ENCODE results near the gene CFAP52. TPM values are rescaled to one million over a fixed set of nuclear protein-coding genes. Genes with fewer than 3 reads are reported as not detected.
"Not testable (repeated sequence)": the region's sequence is repeated elsewhere in the genome, so short reads cannot be mapped to it uniquely, and the experiment has no call there.

Gene CFAP52
- total RNA-seq, 1 experiment from 2014 or later = not detected

GRCh38 chr17:9587969-9588656 is 11.7 kb downstream of the CFAP52 start:
- Histone ChIP-seq H3K36me3 (ENCODE audit: insufficient read depth, low read length) (no peaks in the 10 kb centered on the region), H3K4me3 (ENCODE audit: low read length) (no peak overlapping the region), H3K4me2 (ENCODE audit: low read depth, low read length, poor library complexity, severe bottlenecking) (no peak overlapping the region), H3K9me3 (ENCODE audit: low read length) (no peaks in the 10 kb centered on the region), H3K4me1 (ENCODE audit: low read length) (no peaks in the 10 kb centered on the region), H2AFZ (ENCODE audit: low read length) (no peak overlapping the region), H3K27ac (ENCODE audit: low read length) (no peak overlapping the region), H3K79me2 (ENCODE audit: low read length) (no peaks in the 10 kb centered on the region), H3K27me3 (ENCODE audit: low read length) (no peaks in the 10 kb centered on the region), H3K9me2 (replicated peaks; ENCODE audit: insufficient read depth, low read length) (no peaks in the 10 kb centered on the region), H4K20me1 (ENCODE audit: insufficient read depth, low read depth, low read length) (no peaks in the 10 kb centered on the region), H3K9ac (ENCODE audit: low read length) (no peak overlapping the region)
- DNase-seq = no peak

GRCh38 chr17:9594065-9594464 is 17.6 kb downstream of the CFAP52 start:
- Histone ChIP-seq H4K20me1 (ENCODE audit: insufficient read depth, low read depth, low read length) (no peaks in the 10 kb centered on the region), H3K4me1 (ENCODE audit: low read length) (no peaks in the 10 kb centered on the region), H3K9me3 (ENCODE audit: low read length) (no peaks in the 10 kb centered on the region), H3K4me3 (ENCODE audit: low read length) (no peak overlapping the region), H3K27ac (ENCODE audit: low read length) (no peak overlapping the region), H3K4me2 (ENCODE audit: low read depth, low read length, poor library complexity, severe bottlenecking) (no peak overlapping the region), H3K27me3 (ENCODE audit: low read length) (no peaks in the 10 kb centered on the region), H3K36me3 (ENCODE audit: insufficient read depth, low read length) (no peaks in the 10 kb centered on the region), H3K9ac (ENCODE audit: low read length) (no peak overlapping the region), H2AFZ (ENCODE audit: low read length) (no peak overlapping the region), H3K79me2 (ENCODE audit: low read length) (no peaks in the 10 kb centered on the region), H3K9me2 (replicated peaks; ENCODE audit: insufficient read depth, low read length) (no peaks in the 10 kb centered on the region)
- DNase-seq = no peak

DNA sequence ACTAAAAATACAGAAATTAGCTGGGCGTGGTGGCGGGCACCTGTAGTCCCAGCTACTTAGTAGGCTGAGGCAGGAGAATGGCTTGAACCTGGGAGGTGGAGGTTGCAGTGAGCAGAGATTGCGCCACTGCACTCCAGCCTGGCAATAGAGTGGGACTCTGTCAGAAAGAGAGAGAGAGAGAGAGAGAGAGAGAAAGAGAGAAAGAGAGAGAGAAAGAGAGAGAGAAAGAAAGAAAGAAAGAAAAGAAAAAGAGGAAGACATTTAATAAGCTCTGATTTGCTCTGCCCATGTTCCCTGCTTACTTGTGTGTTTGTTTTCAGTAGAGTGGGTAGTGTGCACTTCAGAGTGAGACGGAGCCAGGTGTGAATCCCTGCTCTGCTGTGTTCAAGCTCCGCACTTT is 21.2 kb downstream of the CFAP52 start:
- not testable (repeated sequence) for H3K27me3 ChIP-seq (ENCODE audit: low read length); H3K4me3 ChIP-seq (ENCODE audit: low read length); H3K79me2 ChIP-seq (ENCODE audit: low read length); H4K20me1 ChIP-seq (ENCODE audit: insufficient read depth, low read depth, low read length); H3K36me3 ChIP-seq (ENCODE audit: insufficient read depth, low read length); H3K9me3 ChIP-seq (ENCODE audit: low read length); H3K4me2 ChIP-seq (ENCODE audit: low read depth, low read length, poor library complexity, severe bottlenecking); H3K4me1 ChIP-seq (ENCODE audit: low read length); DNase-seq; H3K9me2 ChIP-seq (replicated peaks; ENCODE audit: insufficient read depth, low read length); H3K9ac ChIP-seq (ENCODE audit: low read length); H3K27ac ChIP-seq (ENCODE audit: low read length); H2AFZ ChIP-seq (ENCODE audit: low read length)

DNA sequence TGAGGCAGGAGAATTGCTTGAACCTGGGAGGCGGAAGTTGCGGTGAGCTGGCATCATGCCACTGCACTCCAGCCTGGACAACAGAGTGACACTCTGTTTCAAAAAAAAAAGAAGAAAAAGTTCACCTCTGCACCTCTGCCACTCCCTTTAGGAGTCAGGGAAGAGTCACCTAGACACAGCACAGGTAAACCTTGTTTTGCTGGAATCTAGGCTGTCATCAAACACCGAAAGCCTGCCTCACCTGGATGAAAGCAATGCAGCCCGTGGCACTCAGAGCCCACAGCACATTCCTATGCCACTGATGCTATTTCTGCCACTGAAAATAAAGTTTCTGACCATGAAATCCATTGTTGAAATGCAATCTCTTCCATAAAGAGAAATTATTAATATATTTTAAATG is 22.2 kb downstream of the CFAP52 start:
- Histone ChIP-seq H2AFZ (ENCODE audit: low read length) (no peak overlapping the region), H3K27ac (ENCODE audit: low read length) (no peak overlapping the region)

DNA sequence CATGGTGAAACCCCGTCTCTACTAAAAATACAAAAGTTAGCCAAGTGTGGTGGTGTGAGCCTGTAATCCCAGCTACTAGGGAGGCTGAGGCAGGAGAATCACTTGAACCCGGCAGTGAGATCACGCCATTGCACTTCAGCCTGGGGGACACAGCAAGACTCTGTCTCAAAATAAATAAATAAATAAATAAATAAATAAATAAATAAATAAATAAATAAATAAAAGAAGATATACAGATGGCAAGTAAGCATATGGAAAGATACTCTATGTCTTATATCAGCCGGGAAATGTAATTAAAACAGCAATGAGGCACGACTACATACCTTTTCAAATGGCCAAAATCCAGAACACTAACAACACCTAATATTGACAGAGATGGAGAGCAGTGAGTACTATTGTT is 28.1 kb downstream of the CFAP52 start:
- H3K27me3 ChIP-seq (ENCODE audit: low read length); H4K20me1 ChIP-seq (ENCODE audit: insufficient read depth, low read depth, low read length); H3K36me3 ChIP-seq (ENCODE audit: insufficient read depth, low read length); H3K9me3 ChIP-seq (ENCODE audit: low read length); H3K4me3 ChIP-seq (ENCODE audit: low read length); H2AFZ ChIP-seq (ENCODE audit: low read length); H3K4me2 ChIP-seq (ENCODE audit: low read depth, low read length, poor library complexity, severe bottlenecking); H3K9me2 ChIP-seq (replicated peaks; ENCODE audit: insufficient read depth, low read length); H3K9ac ChIP-seq (ENCODE audit: low read length); H3K4me1 ChIP-seq (ENCODE audit: low read length); DNase-seq; H3K79me2 ChIP-seq (ENCODE audit: low read length); H3K27ac ChIP-seq (ENCODE audit: low read length): not testable (repeated sequence)

More for the DNA sequence above, 22.2 kb downstream of the CFAP52 start:
- H3K9ac ChIP-seq (ENCODE audit: low read length) = no peak overlapping the region
- DNase-seq = no peak
- H4K20me1 ChIP-seq (ENCODE audit: insufficient read depth, low read depth, low read length) = no peaks in the 10 kb centered on the region
- H3K4me1 ChIP-seq (ENCODE audit: low read length) = no peaks in the 10 kb centered on the region
- H3K4me3 ChIP-seq (ENCODE audit: low read length) = no peak overlapping the region
- no peak overlapping the region for H3K4me2 ChIP-seq (ENCODE audit: low read depth, low read length, poor library complexity, severe bottlenecking)
- H3K79me2 ChIP-seq (ENCODE audit: low read length) = no peaks in the 10 kb centered on the region
- no peaks in the 10 kb centered on the region for H3K27me3 ChIP-seq (ENCODE audit: low read length)
- H3K9me2 ChIP-seq (replicated peaks; ENCODE audit: insufficient read depth, low read length) = no peaks in the 10 kb centered on the region
- H3K36me3 ChIP-seq (ENCODE audit: insufficient read depth, low read length) = no peaks in the 10 kb centered on the region
- no peaks in the 10 kb centered on the region for H3K9me3 ChIP-seq (ENCODE audit: low read length)

- Histone ChIP-seq H4K20me1 (ENCODE audit: insufficient read depth, low read depth, low read length) (no peaks in the 10 kb centered on the region), H3K79me2 (ENCODE audit: low read length) (no peaks in the 10 kb centered on the region), H3K4me3 (ENCODE audit: low read length) (no peak overlapping the region), H3K4me1 (ENCODE audit: low read length) (no peaks in the 10 kb centered on the region), H3K9ac (ENCODE audit: low read length) (no peak overlapping the region), H3K9me3 (ENCODE audit: low read length) (no peaks in the 10 kb centered on the region), H3K36me3 (ENCODE audit: insufficient read depth, low read length) (no peaks in the 10 kb centered on the region), H3K27me3 (ENCODE audit: low read length) (no peaks in the 10 kb centered on the region), H2AFZ (ENCODE audit: low read length) (no peak overlapping the region), H3K4me2 (ENCODE audit: low read depth, low read length, poor library complexity, severe bottlenecking) (no peak overlapping the region), H3K27ac (ENCODE audit: low read length) (no peak overlapping the region), H3K9me2 (replicated peaks; ENCODE audit: insufficient read depth, low read length) (no peaks in the 10 kb centered on the region)
- DNase-seq = no peak
Measured at GRCh38 chr17:9606453-9606852, 30.0 kb downstream of the CFAP52 start.

GRCh38 chr17:9607058-9607457 is 30.6 kb downstream of the CFAP52 start:
- H3K4me2 ChIP-seq (ENCODE audit: low read depth, low read length, poor library complexity, severe bottlenecking) = not testable (repeated sequence)

DNA sequence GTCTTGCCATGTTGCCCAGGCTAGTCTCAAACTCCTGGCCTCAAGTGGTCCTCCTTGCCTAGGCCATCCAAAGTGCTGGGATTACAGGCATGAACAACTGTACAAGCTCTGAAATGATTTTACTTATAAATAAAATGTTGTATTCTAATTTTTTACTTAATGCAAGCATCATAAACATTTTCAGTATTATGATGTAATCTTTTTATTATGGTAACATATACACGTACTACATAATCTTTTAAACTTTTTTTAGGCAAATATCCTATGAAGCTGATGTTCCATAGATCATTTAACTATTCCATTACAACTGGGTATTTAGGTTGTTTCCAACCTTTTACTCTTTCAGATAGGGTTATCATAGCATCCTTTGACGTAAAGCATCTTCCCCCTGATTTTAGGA is 35.1 kb downstream of the CFAP52 start:
- H3K79me2 ChIP-seq (ENCODE audit: low read length) = no peaks in the 10 kb centered on the region
- no peak overlapping the region for H3K9ac ChIP-seq (ENCODE audit: low read length)
- no peaks in the 10 kb centered on the region for H3K9me3 ChIP-seq (ENCODE audit: low read length)
- H3K27ac ChIP-seq (ENCODE audit: low read length) = no peak overlapping the region
- H3K4me1 ChIP-seq (ENCODE audit: low read length) = no peaks in the 10 kb centered on the region
- no peaks in the 10 kb centered on the region for H3K9me2 ChIP-seq (replicated peaks; ENCODE audit: insufficient read depth, low read length)
- H4K20me1 ChIP-seq (ENCODE audit: insufficient read depth, low read depth, low read length) = no peaks in the 10 kb centered on the region
- no peaks in the 10 kb centered on the region for H3K27me3 ChIP-seq (ENCODE audit: low read length)
- no peak for DNase-seq
- H2AFZ ChIP-seq (ENCODE audit: low read length) = no peak overlapping the region
- no peak overlapping the region for H3K4me2 ChIP-seq (ENCODE audit: low read depth, low read length, poor library complexity, severe bottlenecking)
- no peak overlapping the region for H3K4me3 ChIP-seq (ENCODE audit: low read length)
- no peaks in the 10 kb centered on the region for H3K36me3 ChIP-seq (ENCODE audit: insufficient read depth, low read length)

More at GRCh38 chr17:9607058-9607457, 30.6 kb downstream of the CFAP52 start:
- not testable (repeated sequence) for H3K9me3 ChIP-seq (ENCODE audit: low read length); H2AFZ ChIP-seq (ENCODE audit: low read length); H3K27me3 ChIP-seq (ENCODE audit: low read length); H3K9me2 ChIP-seq (replicated peaks; ENCODE audit: insufficient read depth, low read length); H3K79me2 ChIP-seq (ENCODE audit: low read length); H3K27ac ChIP-seq (ENCODE audit: low read length); DNase-seq; H3K4me3 ChIP-seq (ENCODE audit: low read length); H4K20me1 ChIP-seq (ENCODE audit: insufficient read depth, low read depth, low read length); H3K4me1 ChIP-seq (ENCODE audit: low read length); H3K36me3 ChIP-seq (ENCODE audit: insufficient read depth, low read length); H3K9ac ChIP-seq (ENCODE audit: low read length)

DNA sequence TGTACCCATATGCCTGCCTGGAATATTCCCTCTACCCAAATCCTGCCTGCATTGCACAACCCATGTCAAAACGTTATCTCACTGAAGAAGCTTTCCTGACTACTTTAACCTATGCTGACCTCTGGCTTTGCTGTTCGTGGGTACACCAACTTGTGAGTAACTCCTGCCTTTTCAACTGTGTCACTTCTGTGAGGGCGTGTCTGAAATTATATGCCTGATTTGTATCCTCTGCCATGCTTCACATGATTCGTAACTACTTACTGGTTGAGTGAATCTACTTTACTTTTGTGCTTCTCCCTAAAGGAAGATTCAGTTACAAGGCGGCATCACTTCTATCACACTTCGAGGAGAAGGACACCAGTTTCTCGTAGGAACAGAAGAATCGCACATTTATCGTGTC is 35.6 kb downstream of the CFAP52 start:
- Histone ChIP-seq H3K27me3 (ENCODE audit: low read length) (no peaks in the 10 kb centered on the region), H3K4me2 (ENCODE audit: low read depth, low read length, poor library complexity, severe bottlenecking) (no peak overlapping the region), H2AFZ (ENCODE audit: low read length) (no peak overlapping the region), H3K9me3 (ENCODE audit: low read length) (no peaks in the 10 kb centered on the region), H3K36me3 (ENCODE audit: insufficient read depth, low read length) (no peaks in the 10 kb centered on the region), H3K27ac (ENCODE audit: low read length) (no peak overlapping the region), H4K20me1 (ENCODE audit: insufficient read depth, low read depth, low read length) (no peaks in the 10 kb centered on the region), H3K9ac (ENCODE audit: low read length) (no peak overlapping the region), H3K9me2 (replicated peaks; ENCODE audit: insufficient read depth, low read length) (no peaks in the 10 kb centered on the region), H3K4me1 (ENCODE audit: low read length) (no peaks in the 10 kb centered on the region), H3K4me3 (ENCODE audit: low read length) (no peak overlapping the region), H3K79me2 (ENCODE audit: low read length) (no peaks in the 10 kb centered on the region)
- no peak for DNase-seq

Measured in Karpas-422 (cell line).